Right ventricle myocardium inferior (tissue), 1 donor: ENCODE data around the gene CRB2. TPM values are rescaled to one million over a fixed set of nuclear protein-coding genes. Genes with fewer than 3 reads are reported as not detected.
"Not testable (repeated sequence)": the region's sequence is repeated elsewhere in the genome, so short reads cannot be mapped to it uniquely, and the experiment has no call there.

ENCODE experiments used
- ATAC-seq: fragments of 200-7000 bp; cut with Tn5 transposase; one replicate; pipeline ENCODE4 v1.9.1; 2020; ENCODE audit warnings: mild to moderate bottlenecking, moderate library complexity
- DNase-seq: peaks from one replicate; pipeline ENCODE4 v3.0.0; 2021; ENCODE audit errors: missing footprints
- intact Hi-C: fragments of 100-400 bp; cut with DNase I; formaldehyde crosslinking; loops from one replicate; pipeline ENCODE4 v1.11.0; 2022
- total RNA-seq: library from RNA; stranded (reverse); fragmentation: NEBNext Ultra II Directional; extraction: Animal tissue kit (Norgen Biotek cat#: 25700); gene quantifications from one replicate; pipeline ENCODE4 v1.2.1, GENCODE V29; 2021
- donor health status: DM: no; HTN: yes; CAD: no; lungs with severe emphysema.

The CRB2 gene
- total RNA-seq, 1 donor from 2014 or later = 0.08 TPM

GRCh38 chr9:123326187-123326586 is 29.8 kb upstream of the CRB2 start:
- no peak for ATAC-seq
- intact Hi-C loops = no loop called here
- peak; percentile 47 for DNase-seq

DNA sequence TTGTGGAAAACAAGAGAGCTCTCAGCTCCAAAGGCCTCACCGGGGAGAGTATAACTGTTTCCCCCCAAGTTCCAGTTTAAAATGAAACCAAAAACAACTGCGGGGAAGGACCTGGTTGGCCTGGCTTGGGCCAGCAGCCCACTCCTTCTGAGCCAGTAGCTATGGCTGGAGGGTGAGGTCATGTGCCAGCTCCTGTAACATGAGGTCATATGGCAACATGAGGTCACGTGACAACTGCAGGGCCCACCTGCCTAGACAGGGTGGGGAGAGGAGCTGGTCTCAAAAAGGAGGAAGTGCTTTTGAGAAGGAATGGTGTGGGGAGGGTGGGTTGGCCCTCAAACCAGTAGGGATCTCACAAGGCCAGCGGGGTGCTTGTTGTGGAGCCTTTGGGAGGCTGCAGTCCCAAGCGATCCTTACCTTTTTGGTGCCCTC is 29.3 kb upstream of the CRB2 start:
- intact Hi-C loops = no loop called here
- ATAC-seq = no peak
- peak; percentile 57 for DNase-seq

- ATAC-seq = no peak
Measured at GRCh38 chr9:123327697-123328100, 28.3 kb upstream of the CRB2 start.

DNA sequence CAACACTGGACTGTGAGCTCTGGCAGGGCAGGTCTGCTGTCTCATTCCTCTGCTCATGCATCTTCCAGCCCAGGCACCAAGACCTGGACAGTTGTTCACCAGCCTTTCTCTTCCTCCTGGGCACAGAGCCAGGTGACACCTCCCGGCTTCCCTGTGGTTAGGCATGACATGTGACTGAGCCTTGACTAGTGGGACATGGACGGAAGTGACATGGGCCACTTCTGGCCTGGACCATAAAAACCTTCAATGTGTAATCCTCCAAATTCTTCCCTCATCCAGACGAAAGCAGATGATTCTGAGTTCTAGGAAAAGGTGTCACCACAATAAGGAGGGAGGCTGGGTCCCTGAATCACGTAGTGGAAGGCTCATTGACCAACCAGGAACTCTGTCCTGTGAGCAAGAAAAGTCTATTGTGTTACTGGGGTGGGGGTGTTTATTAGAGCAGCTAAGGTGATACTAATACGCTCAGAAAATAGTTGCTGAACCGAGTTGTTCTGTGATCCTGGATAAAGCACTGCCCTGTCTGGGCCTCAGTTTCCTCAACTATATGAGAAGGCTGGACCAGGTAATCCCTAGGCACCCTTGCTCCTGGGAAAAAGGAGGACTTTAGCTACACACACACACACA is 26.6 kb upstream of the CRB2 start:
- DNase-seq (peak; percentile 66), ATAC-seq (no peak)
- intact Hi-C loops = no loop called here

More at GRCh38 chr9:123327697-123328100, 28.3 kb upstream of the CRB2 start:
- intact Hi-C loops = no loop called here
- peak; percentile 23 for DNase-seq

DNA sequence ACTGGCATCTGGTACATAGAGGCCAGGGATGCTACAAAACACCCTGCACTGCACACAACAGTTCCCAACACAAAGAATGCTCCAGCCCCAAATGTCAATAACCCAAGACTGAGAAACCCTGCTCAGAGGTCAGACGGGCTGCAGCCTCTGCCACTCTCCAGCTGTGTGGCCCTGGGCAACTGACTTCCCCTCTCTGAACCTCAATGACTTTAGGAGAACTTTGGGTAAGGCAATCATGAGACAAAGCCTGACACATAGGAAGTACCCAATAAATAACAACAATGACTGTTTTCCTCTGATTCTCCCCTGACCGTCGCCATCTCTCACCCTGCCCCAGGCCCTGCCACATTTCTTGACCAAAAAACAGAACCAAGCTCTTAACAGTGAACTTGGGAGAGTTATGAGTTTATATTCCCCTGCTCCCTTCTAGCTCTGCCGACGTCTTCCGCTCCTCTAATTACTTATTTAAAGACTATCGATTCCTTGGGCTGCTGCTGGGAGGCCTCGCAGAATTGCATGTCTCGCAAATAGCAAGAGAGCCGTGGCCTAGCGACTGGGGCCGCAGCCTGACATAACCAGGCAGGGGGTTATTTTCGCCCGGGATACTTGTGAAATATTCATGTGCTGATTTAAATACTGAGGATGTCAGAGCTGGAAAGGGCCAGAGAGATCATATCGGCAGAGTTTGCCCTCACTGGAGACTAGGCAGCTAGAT is 24.5 kb upstream of the CRB2 start:
- no peak for ATAC-seq
- intact Hi-C loops = no loop called here

DNA sequence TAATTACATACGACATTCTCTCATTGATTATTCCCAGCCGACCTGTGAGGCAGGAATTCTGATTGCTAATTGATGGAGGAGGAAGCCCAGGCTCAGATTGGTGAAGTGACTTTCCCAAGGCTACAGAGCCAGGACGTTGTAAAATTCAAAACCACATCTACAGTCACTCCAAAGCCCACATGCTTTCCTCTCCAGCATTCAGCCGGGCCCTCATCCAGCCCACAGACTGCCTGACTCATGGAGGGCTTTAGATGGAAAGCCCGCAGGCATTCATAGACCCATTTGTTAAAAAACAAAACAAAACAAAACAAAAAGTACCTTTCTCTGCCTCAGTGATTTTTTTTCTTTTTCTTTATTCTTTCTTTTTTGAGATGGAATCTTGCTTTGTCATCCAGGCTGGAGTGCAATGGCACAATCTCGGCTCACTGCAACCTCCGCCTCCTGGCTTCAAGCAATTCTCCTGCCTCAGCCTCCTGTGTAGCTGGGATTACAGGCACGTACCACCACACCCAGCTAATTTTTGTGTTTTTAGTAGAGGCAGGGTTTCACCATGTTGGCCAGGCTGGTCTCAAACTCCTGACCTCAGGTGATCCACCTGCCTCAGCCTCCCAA is 22.8 kb upstream of the CRB2 start:
- ATAC-seq, intact Hi-C loops: not testable (repeated sequence)
- DNase-seq = peak; percentile 50

More for the DNA sequence above, 24.5 kb upstream of the CRB2 start:
- peak; percentile 62 for DNase-seq

GRCh38 chr9:123334639-123335038 is 21.4 kb upstream of the CRB2 start:
- ATAC-seq (no peak), DNase-seq (peak; percentile 13)
- intact Hi-C loops = no loop called here

GRCh38 chr9:123335193-123335985 is 20.6 kb upstream of the CRB2 start:
- peak; percentile 30 for DNase-seq
- ATAC-seq = no peak
- intact Hi-C loops = no loop called here

DNA sequence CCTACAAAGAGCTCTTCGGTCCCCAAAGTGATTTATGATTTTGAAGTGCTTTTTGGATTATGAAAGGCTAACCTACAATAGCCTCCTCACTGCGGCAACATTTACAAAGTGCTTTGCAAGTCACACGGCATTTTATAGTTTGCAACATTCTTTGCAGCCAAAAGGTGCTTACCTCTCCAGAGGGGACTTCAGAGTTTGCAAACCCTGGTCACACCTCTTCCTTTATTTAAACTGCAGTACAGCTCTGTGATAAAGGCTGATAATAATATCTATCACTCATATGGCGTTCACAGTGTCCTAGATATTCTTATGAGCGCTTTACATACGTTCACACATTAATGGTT is 20.0 kb upstream of the CRB2 start:
- DNase-seq = no peak
- ATAC-seq = no peak
- intact Hi-C loops = no loop called here

GRCh38 chr9:123336449-123336848 is 19.5 kb upstream of the CRB2 start:
- intact Hi-C loops = no loop called here

GRCh38 chr9:123336959-123337358 is 19.0 kb upstream of the CRB2 start:
- DNase-seq (no peak), ATAC-seq (no peak)
- intact Hi-C loops = no loop called here

More at GRCh38 chr9:123336449-123336848, 19.5 kb upstream of the CRB2 start:
- DNase-seq = peak; percentile 53
- ATAC-seq = no peak

DNA sequence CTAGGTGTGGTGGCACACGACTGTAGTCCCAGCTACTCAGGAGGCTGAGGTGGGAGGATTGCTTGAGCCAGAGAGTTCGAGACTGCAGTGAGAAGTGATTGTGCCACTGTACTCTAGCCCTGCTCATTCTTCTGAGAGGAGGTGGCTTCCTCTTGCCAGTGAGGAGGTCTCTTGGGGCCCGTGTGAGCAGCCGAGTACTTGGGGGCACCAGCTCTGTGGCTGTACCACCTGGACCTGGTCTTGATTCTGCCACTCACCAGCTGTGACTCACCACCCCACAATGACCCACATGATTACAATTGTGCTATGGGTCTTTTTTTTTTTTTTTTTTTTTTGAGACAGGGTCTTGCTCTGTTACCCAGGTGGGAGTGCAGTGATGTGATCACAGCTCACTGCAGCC is 18.0 kb upstream of the CRB2 start:
- intact Hi-C loops = no loop called here
- ATAC-seq = no peak
- DNase-seq = peak; percentile 0

- peak; percentile 71 for ATAC-seq
- intact Hi-C loops = no loop called here
- peak; percentile 80 for DNase-seq
Measured at GRCh38 chr9:123338710-123339665, 17.0 kb upstream of the CRB2 start.

- DNase-seq (peak; percentile 28), ATAC-seq (peak; percentile 68)
- intact Hi-C loops = loop anchor here (10.0 kb wide), 3 partner anchors 75 to 225 kb away; partner anchors contain the start of gene STRBP
Measured at GRCh38 chr9:123339666-123340510, 16.1 kb upstream of the CRB2 start.

DNA sequence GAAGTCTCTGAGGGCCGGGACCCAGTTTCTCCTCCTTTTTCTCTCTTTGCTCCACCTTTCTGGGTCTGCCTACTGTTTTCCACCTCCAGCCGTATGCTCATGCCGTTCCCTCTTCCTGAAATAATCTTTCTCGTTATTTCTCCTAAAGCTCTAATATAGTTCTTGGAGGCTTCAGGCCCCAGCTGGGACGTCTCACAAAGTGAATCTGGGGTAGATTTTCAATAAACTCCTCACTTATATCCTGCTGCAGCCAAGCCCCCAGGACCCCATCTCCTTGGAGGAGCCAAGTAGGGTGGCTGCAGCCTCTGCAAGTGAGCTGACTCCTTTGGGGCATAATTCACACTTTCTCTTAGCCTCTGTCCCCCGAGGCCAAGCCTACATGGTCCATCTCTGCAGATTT is 14.2 kb upstream of the CRB2 start:
- DNase-seq = no peak
- ATAC-seq = no peak
- intact Hi-C loops = loop anchor here (10.0 kb wide), 3 partner anchors 77 to 227 kb away; partner anchors contain the start of gene STRBP

- ATAC-seq (no peak), DNase-seq (no peak)
- intact Hi-C loops = loop anchor here (10.0 kb wide), 3 partner anchors 77 to 227 kb away; partner anchors contain the start of gene STRBP
Measured at GRCh38 chr9:123342247-123342646, 13.8 kb upstream of the CRB2 start.
